ENCODE measurements around the gene USH1C.

Gene USH1C

GRCh38 chr11:17544181-17544622 lies at the start of gene USH1C:
Gene USH1C, minus strand, starts transcription at chr11:17544416. Its CDS starts 109 bp downstream, at chr11:17544307.
- DNase-seq (ENCODE audit: low read depth), result no peak

DNA sequence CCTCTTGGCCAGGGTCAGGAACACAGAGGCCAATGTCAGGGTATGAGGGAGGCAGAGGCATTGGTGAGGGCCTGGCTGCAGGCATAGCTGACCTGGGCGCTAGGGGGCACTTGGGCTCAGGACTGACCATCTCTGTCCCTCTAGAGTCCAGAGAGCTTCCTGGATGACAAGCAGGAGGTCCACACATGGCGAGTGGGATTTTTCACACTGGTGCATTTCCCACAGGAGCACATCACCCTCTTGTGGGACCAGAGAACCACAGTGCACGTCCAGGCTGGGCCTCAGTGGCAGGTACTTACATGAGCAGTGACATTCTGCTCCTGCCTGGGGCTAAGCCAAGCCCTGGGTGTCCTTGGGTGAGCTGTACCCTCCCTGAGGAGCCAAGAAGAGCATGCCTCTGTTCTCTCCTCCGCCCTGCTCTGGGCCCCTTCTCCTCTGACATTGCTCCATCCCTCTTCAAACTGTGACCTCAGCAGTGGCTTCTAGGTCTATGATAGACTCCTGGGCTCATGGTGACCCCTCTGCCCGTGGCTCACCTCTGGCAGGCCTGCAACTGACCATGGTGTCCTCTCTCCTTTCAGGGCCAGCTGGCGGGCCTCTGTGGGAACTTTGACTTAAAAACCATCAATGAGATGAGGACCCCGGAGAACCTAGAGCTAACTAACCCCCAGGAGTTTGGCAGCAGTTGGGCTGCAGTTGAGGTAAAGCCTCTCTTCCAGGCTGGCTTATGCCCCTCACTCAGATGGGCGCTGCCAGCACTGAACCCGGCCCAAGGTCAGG lies 49.4 kb upstream of the USH1C start:
- DNase-seq (ENCODE audit: low read depth), result no peak

- DNase-seq (ENCODE audit: low read depth), result no peak
Measured at GRCh38 chr11:17591293-17591692, 47.1 kb upstream of the USH1C start.

DNA sequence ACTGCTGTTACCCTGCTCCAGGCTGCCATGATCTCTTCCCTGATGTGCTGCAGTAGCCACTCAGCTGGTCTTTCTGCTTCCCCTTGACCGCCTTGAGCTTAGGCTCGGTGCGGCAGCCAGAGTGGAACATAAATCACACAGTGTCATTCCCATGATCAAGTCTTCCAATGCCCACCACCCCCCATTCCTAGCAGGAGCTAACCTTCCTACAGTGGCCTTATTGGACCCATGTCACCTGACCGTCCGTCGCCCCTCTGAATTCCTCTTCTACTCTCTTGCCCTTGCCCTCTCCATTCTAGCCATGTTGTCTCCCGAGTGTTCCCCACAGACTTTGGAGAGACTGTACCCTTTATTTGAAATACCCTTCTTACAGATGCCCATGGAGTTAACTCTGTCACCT lies 46.2 kb upstream of the USH1C start:
- no peak for DNase-seq (ENCODE audit: low read depth)

DNA sequence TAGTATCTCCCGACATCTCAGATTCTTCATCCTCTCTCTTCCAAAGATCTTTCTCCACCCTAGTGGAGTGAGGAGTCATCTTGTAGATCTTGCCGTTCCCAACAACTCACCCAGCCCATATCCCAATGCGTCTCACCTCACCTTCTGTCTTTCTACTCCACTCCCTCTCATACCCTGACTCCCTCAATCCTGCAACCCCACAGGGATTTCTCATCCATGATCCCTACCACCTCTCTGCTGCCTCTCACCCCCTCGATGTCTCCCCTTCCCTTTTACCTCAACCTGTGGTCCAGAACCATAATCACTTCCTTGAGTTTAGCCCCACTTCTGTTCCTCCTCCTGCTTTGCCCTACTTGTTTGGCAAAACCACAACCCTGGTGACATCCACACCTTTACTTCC lies 44.5 kb upstream of the USH1C start:
- DNase-seq (ENCODE audit: low read depth), result no peak

DNA sequence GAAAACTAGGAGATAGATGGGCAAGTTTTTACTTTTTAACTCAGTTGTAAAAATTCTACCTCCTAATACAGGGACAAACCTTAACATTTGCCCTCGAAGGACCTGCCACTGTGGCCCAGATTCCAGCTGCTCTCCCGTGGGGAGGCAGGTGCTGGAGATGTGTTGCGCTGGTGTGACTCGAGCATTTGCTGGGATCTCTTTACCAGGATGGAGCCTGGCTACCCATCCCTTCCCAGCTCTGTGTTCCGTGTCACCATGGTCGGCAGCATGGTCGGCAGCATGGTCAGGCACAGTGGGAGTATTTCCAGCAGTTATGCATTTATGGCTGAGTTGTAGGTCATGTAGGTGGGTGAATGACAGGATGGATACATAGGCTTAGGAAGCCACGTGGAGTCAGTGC lies 44.0 kb upstream of the USH1C start:
- DNase-seq (ENCODE audit: low read depth), result no peak

DNA sequence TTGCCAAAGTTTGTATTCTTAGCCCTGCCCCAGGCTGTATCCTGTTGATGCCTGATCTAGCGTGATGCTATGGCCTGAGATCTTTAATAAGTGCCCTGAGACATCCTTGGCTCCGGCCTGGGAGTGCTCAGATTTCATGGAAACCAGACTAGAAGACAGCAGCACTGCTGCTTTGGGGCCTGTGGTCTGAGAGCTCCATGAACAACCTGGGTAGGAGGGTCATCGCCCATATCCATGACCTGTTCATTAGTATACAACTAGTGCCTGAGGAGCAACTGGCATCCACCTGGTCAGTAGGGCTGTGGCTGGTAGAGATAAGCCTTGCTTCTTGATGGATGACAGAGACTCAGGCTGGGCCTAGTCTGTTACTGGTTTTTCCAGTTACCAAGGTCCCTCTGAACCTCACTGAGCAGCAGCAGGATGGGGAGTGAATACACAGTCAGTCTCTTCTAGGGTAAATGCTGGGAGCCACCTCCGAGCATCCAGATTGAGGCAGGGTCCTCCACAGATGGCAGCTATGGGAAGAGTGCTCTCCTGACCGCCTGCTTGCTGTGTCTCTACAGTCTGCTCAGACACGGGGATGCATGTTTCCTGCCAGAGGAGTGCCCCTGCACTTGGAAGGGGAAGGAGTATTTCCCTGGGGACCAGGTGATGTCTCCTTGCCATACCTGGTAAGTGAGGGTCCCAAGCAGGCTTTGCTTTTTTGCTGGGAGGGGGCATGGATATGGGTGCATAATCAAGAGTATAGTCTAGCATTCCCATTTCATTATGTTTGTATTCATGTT lies 41.9 kb upstream of the USH1C start:
- DNase-seq (ENCODE audit: low read depth), result no peak

GRCh38 chr11:17581732-17582053 lies 37.5 kb upstream of the USH1C start:
- no peak for DNase-seq (ENCODE audit: low read depth)

DNA sequence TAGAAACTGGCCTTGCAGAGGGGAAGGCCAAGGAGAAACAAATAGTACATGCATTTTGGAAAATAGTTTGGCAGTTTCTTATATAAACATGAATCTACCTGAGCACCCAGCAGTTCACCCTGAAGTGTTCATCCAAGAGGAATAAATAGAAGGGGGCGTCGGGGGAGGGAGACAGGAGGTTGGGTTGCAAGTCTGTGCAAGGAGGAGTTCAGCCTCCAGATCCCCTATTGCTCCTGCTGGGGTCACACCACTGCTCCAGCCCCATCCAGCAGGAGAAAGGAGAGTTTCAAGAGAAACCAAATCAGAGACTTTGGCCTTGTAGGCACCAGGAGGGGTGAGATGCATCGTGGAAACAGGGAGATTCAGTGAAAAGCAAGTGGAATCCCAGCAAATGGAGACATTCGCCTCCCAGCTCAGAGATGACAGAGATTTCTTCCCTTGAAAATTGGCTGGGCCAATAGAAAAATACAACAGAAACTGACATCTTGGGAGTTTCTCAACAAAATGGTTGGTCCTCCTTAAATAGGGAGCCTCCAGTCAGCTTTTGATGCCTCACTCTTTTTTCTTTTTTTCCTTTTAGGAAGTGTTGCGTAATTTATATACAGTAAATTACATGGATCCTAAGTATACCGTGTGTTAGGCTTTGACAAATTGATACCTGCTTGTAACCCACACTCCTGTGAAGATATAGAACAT lies 37.0 kb upstream of the USH1C start:
- DNase-seq (ENCODE audit: low read depth), result no peak

- DNase-seq (ENCODE audit: low read depth), result no peak
Measured at GRCh38 chr11:17580271-17580670, 36.1 kb upstream of the USH1C start.

GRCh38 chr11:17579451-17579850 lies 35.2 kb upstream of the USH1C start:
- no peak for DNase-seq (ENCODE audit: low read depth)

- no peak for DNase-seq (ENCODE audit: low read depth)
Measured at GRCh38 chr11:17578958-17579357, 34.7 kb upstream of the USH1C start.

DNA sequence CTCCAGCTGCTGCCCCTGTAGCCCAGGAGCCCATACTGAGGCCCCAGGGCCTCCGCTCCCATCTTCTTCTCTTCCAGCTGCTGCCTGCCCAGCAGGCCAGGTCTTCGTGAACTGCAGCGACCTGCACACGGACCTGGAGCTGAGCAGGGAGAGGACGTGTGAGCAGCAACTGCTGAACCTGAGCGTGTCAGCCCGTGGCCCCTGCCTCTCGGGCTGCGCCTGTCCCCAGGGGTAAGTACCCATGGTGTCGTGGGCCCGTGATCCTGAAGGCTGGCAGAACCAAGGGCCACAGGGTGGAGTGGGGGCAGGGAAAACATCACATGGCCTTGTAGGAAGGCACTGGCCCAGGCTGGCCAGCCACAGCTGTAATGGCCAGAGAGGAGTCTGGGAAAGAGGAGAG lies 34.1 kb upstream of the USH1C start:
- no peak for DNase-seq (ENCODE audit: low read depth)

DNA sequence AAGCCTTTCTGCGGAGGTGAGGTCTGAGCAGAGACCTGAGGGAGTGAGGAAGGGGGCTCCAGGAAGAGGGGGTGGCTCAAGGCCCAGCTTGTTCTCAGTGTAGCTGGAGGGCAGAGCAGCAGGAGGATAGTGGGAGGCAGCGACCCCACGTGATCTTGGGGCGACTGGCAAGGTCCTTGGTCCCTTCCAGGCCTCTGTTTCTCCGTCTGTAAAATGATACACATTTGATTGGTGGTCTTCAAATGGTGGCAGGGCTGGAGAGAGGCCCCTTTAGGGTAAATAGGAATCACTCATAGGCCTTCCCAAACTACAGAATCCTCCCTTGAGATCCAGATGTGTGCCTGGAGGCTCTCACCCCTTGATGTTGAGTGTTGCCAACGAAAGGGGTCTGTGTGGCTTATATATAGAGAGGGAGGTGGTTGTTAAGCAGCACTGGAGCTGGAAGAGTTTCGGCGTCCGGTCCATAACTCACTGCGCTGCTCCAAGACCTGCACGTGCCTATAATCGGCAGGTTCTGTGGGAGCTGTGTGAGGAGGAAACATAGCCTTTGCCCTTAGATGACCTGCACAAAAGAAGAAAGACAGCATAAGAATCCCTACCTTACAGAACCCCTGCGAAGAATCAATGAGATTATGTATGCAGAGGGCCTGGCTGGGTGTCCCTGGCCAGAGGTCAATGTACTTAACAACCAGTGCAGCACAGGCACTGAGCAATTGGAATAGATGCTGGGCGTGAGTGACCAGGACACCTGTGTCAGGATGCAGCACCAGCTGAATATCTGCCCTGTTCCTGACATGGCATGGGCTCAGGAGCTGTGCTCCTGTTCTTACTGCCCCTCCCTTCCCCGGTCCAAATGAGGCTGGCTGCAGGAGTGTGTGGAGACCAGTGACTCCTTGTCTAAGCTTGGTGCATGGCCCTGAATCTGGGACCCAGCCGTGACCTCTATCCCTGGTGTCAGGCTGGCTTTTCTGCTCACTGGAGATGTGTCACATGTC lies 31.5 kb upstream of the USH1C start:
- DNase-seq (ENCODE audit: low read depth), result no peak

DNA sequence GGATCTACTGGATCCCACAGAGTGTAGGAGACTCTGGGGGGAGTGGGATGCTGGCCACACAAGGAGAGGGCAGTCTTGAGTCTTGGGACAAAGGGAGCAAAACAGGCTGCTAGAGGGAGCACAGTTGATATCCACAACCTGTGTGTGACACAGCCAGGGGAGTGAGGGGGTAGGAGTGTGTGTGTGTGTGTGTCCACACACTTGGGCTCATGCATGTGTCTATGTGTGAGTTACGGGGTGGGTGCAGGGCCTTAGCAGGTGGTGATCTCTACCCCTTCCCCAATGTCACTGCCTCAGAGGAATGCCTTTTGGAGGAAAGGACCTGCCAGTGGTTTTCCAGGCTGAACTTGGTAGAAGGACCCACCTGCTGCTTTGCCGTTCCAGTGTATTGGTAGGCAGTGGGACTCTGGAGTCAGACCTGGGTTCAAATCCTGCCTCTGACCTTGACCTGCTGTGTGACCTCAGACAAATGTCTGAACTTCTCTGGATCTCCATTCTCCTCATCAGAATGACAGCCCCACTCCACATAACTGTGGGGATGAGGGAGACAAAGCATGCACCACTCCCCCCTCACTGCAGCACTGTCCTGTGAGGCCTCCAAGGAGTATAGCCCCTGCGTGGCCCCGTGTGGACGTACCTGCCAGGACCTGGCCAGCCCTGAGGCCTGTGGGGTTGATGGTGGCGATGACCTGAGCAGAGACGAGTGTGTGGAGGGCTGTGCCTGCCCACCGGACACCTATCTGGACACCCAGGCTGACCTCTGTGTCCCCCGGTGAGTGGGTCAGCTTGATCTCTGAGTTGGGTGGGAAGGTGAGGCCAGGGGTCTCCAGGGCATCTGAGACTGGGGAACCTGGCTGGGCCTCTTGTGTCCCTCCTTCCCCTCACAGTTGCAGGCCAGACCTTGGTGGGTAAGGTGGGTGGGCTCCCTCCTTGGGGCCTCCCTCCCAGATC lies 30.2 kb upstream of the USH1C start:
- no peak for DNase-seq (ENCODE audit: low read depth)

DNA sequence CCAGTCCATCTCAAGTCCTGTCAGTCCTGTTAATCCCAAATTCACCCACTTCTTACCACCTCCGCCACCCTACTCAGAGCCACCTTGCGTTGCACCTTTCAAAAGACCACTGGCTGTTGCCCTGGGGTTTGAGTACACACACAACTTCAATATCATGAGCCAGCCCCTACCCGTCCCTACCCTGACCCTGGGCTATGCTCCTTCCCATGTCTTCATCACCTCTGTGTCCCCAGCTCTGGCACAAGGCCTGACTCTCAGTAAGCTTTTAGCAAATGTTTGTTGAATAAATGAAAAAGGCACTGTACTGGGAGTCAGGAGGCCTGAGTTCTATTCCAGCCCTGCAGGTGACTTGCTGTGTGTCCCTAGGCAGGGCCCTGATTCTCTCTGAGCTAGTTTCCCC lies 29.3 kb upstream of the USH1C start:
- DNase-seq (ENCODE audit: low read depth), result no peak

GRCh38 chr11:17572791-17573460 lies 28.7 kb upstream of the USH1C start:
- DNase-seq (ENCODE audit: low read depth), result no peak

DNA sequence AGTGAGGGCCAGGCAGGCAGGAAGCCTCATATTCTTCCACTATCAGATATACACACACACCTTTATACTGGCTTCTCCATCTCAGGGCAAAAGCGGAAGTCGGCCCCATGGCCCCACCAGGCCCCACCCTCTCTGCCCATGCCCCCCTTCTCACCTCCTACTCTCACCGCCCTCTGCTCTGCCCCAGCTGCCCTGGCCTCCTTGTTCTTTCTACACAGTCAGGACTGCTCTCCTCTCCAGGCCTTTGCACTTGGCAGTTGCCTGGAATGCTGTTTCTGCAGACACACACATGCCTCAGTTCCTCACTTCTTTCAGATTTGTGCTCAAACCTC lies 28.1 kb upstream of the USH1C start:
- DNase-seq (ENCODE audit: low read depth), result no peak

GRCh38 chr11:17571431-17572358 lies 27.5 kb upstream of the USH1C start:
- DNase-seq (ENCODE audit: low read depth), result no peak

Data from non-pigmented ciliary epithelial cell (primary cell).